Mesothelial cell of epicardium (in vitro differentiated cells): ENCODE results near the gene CAMTA1. TPM values are rescaled to one million over a fixed set of nuclear protein-coding genes. Genes with fewer than 3 reads are reported as not detected.

ENCODE experiments used
- DNase-seq, 2 experiments: peaks; one replicate each; pipeline ENCODE4 v3.0.0; 2021; ENCODE audit warnings: low spot score in 2 of 2; ENCODE audit not compliant: unreplicated experiment in 2 of 2
- H3K27ac Mint-ChIP-seq: 2 replicates; pipeline ENCODE4 v1.8.0; 2021; ENCODE audit warnings: mixed read lengths
- H3K27me3 Mint-ChIP-seq: 2 replicates; pipeline ENCODE4 v1.8.0; 2021; ENCODE audit warnings: low read depth, mixed read lengths
- H3K36me3 Mint-ChIP-seq: 2 replicates; pipeline ENCODE4 v1.8.0; 2021; ENCODE audit warnings: mixed read lengths
- H3K4me1 Mint-ChIP-seq: 2 replicates; pipeline ENCODE4 v1.8.0; 2021; ENCODE audit warnings: mixed read lengths
- H3K4me3 Mint-ChIP-seq: 2 replicates; pipeline ENCODE4 v1.8.0; 2021; ENCODE audit warnings: mild to moderate bottlenecking, moderate library complexity, mixed read lengths
- H3K9me3 Mint-ChIP-seq: 2 replicates; pipeline ENCODE4 v1.8.0; 2021; ENCODE audit warnings: mixed read lengths
- total RNA-seq: library from RNA; stranded (reverse); gene quantifications from 3 replicates; pipeline ENCODE4 v1.2.1, GENCODE V29; 2021
- TF ChIP-seq, protein P1 (sequence below): fragments of 200-600 bp; sonication (generic); IDR thresholded peaks from one replicate; pipeline ENCODE4 v1.5.0; 2021; ENCODE audit warnings: antibody characterized with exemption; ENCODE audit not compliant: unreplicated experiment

Gene CAMTA1
- total RNA-seq, 1 donor from 2014 or later = 70.4 TPM

- no peak for DNase-seq
- Mint-ChIP-seq H3K4me3 (no peak overlapping the region), H3K27me3 (peaks cover 49% of the 10 kb centered on the region), H3K9me3 (peaks cover 4% of the 10 kb centered on the region), H3K27ac (no peak overlapping the region), H3K4me1 (no peaks in the 10 kb centered on the region), H3K36me3 (no peaks in the 10 kb centered on the region)
- TF ChIP-seq, protein P1, sequence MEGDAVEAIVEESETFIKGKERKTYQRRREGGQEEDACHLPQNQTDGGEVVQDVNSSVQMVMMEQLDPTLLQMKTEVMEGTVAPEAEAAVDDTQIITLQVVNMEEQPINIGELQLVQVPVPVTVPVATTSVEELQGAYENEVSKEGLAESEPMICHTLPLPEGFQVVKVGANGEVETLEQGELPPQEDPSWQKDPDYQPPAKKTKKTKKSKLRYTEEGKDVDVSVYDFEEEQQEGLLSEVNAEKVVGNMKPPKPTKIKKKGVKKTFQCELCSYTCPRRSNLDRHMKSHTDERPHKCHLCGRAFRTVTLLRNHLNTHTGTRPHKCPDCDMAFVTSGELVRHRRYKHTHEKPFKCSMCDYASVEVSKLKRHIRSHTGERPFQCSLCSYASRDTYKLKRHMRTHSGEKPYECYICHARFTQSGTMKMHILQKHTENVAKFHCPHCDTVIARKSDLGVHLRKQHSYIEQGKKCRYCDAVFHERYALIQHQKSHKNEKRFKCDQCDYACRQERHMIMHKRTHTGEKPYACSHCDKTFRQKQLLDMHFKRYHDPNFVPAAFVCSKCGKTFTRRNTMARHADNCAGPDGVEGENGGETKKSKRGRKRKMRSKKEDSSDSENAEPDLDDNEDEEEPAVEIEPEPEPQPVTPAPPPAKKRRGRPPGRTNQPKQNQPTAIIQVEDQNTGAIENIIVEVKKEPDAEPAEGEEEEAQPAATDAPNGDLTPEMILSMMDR = no peak
Observed at GRCh38 chr1:7518411-7518810, 733.2 kb downstream of the CAMTA1 start.

GRCh38 chr1:7519181-7519860 lies 734.1 kb downstream of the CAMTA1 start:
- no peaks in the 10 kb centered on the region for H3K36me3 Mint-ChIP-seq
- TF ChIP-seq, protein P1 = no peak
- no peak for DNase-seq
- H3K4me3 Mint-ChIP-seq = no peak overlapping the region
- H3K27ac Mint-ChIP-seq = no peak overlapping the region
- no peaks in the 10 kb centered on the region for H3K4me1 Mint-ChIP-seq
- H3K9me3 Mint-ChIP-seq = peaks cover 4% of the 10 kb centered on the region
- H3K27me3 Mint-ChIP-seq = peaks cover 47% of the 10 kb centered on the region

GRCh38 chr1:7519861-7520395 lies 734.7 kb downstream of the CAMTA1 start:
- no peak for DNase-seq
- TF ChIP-seq, protein P1 = no peak
- Mint-ChIP-seq H3K4me3 (no peak overlapping the region), H3K4me1 (no peaks in the 10 kb centered on the region), H3K27ac (no peak overlapping the region), H3K9me3 (peaks cover 4% of the 10 kb centered on the region), H3K36me3 (no peaks in the 10 kb centered on the region), H3K27me3 (peaks cover 46% of the 10 kb centered on the region)

- Mint-ChIP-seq H3K4me1 (no peaks in the 10 kb centered on the region), H3K27me3 (peaks cover 47% of the 10 kb centered on the region), H3K27ac (no peak overlapping the region), H3K4me3 (no peak overlapping the region), H3K36me3 (no peaks in the 10 kb centered on the region), H3K9me3 (peaks cover 4% of the 10 kb centered on the region)
- TF ChIP-seq, protein P1 = no peak
- DNase-seq = no peak
Observed at GRCh38 chr1:7520496-7520895, 735.2 kb downstream of the CAMTA1 start.

DNA sequence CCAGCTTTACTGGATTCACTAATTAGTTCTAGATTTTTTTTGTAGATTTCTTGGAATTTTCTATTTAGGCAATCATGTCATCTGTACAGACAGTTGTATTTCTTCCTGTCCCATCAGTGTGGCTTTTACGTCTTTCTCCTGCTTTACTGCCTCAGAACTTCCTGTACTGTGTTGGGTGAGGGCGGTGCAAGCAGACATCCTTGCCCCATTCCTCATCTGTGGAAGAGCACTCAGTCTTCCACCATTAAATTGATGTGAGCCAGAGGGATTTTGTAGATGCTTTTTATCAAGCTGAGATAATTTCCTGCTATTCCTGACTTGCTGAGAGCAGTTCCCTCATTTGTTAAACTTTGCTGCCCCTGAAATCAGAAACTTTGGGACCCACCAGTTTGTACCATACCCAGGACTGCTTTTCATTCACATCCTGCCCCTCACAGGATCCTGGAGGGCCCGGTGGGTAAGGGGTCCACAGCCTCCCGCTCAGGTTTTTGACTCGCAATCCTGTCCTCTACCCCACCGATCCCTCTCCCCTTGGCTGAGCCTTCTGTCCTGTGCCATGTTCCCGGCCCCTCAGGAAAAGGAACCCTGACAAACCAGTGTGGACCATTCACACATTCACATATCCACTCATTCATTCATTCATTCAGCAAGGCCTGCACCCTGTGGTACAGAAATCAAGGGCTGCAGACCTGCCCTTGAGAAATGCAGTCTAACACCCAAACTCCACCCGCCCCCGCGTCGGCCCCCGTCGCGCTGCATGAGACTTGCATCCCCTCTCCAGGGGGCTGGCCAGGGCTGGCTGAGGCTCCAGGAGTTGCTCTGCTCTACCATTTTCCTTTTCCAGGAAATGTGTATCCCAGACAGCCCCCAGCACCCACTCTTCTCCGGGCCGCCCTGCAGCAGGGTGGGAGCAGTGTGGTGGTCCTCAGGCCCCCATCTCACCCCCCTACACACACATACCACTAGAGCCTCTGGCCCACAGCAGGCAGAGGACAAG lies 739.4 kb downstream of the CAMTA1 start:
- H3K36me3 Mint-ChIP-seq = no peaks in the 10 kb centered on the region
- peaks cover 16% of the 10 kb centered on the region for H3K27me3 Mint-ChIP-seq
- no peak overlapping the region for H3K27ac Mint-ChIP-seq
- TF ChIP-seq, protein P1 = no peak
- no peak overlapping the region for H3K4me3 Mint-ChIP-seq
- H3K9me3 Mint-ChIP-seq = peaks cover 4% of the 10 kb centered on the region
- no peak for DNase-seq
- H3K4me1 Mint-ChIP-seq = no peaks in the 10 kb centered on the region
